ENCODE measurements around the gene WDHD1. TPM values are rescaled to one million over a fixed set of nuclear protein-coding genes. Genes with fewer than 3 reads are reported as not detected.

Gene WDHD1
- total and polyA plus RNA-seq, 2 of the 4 experiments (the other 2 are of a cell fraction): 4.4 to 13.1 TPM

GRCh38 chr14:54931101-54931500 is 95.8 kb downstream of the WDHD1 start:
- no peak overlapping the region for H3K56ac ChIP-seq (ENCODE audit: extremely low read depth, insufficient read depth, low read length)
- dilution Hi-C loops (cut with HindIII; ENCODE audit: low sequenced_read_pairs, unreplicated experiment): no loop called here
- CTCF ChIA-PET: interaction anchor here (0.6 kb wide), 1 partner anchor 26 kb away, joined by 3 read pairs; no protein-coding TSS in a partner anchor

More at GRCh38 chr14:54931101-54931500, 95.8 kb downstream of the WDHD1 start:
- Histone ChIP-seq H3K4me2 (ENCODE audit: low read depth, low read length) (no peak overlapping the region), H2BK120ac (ENCODE audit: low read depth, low read length) (no peak overlapping the region), H3K79me1 (ENCODE audit: low read depth in 1 of 2, low read length in 2 of 2) (no peaks in the 10 kb centered on the region), H2BK20ac (ENCODE audit: low read depth, low read length) (no peak overlapping the region), H4K5ac (ENCODE audit: low read depth, low read length) (no peak overlapping the region), H3K14ac (replicated peaks; ENCODE audit: low read depth, low read length) (no peak overlapping the region), H3K4ac (ENCODE audit: low read depth, low read length) (no peak overlapping the region), H2BK5ac (ENCODE audit: low read depth, low read length, poor library complexity, severe bottlenecking) (no peak overlapping the region), H2AFZ (replicated peaks; ENCODE audit: low read length, poor library complexity) (no peak overlapping the region), H3K9ac (ENCODE audit: low read depth, low read length) (no peak overlapping the region), H3K36me3 (ENCODE audit: control insufficient read depth, insufficient read depth, low read length) (no peaks in the 10 kb centered on the region; the same call in 1 of the 2 replicates), H4K20me1 (ENCODE audit: insufficient read depth, low read length) (no peaks in the 10 kb centered on the region), H3K23ac (ENCODE audit: low read depth, low read length) (no peak overlapping the region), H3K4me1 (ENCODE audit: control insufficient read depth, insufficient read depth, low read length) (no peaks in the 10 kb centered on the region), H3K9me3 (ENCODE audit: control insufficient read depth, insufficient read depth, low read length) (no peaks in the 10 kb centered on the region), H3K27ac (ENCODE audit: insufficient read depth, low read length) (no peak overlapping the region), H2AK9ac (replicated peaks; ENCODE audit: low read depth, low read length, poor library complexity) (no peak overlapping the region), H3K4me3 (ENCODE audit: insufficient read depth, low read depth, low read length) (no peak overlapping the region), H4K91ac (ENCODE audit: insufficient read depth, low read depth, low read length) (no peak overlapping the region), H3K27me3 (ENCODE audit: control insufficient read depth, insufficient read depth, low read length) (no peaks in the 10 kb centered on the region), H3K9me1 (ENCODE audit: insufficient read depth, low read length) (no peaks in the 10 kb centered on the region; the same call in 1 of the 2 replicates), H2AK5ac (ENCODE audit: low read depth, low read length) (no peak overlapping the region), H2BK15ac (ENCODE audit: low read depth, low read length) (no peak overlapping the region), H4K8ac (ENCODE audit: low read depth in 2 of 2, low read length in 2 of 2) (no peak overlapping the region), H3K18ac (ENCODE audit: low read depth, low read length) (no peak overlapping the region)
- in situ Hi-C loops (cut with MboI; ENCODE audit: low sequenced_read_pairs): no loop called here
- TF ChIP-seq ELK1 (IDR thresholded peaks at IDR 0.05; ENCODE audit: borderline replicate concordance, low read depth, low read length) (no peak), SMC3 (IDR thresholded peaks at IDR 0.05; ENCODE audit: low read depth, low read length) (no peak), CEBPB (IDR thresholded peaks at IDR 0.05; ENCODE audit: low read depth, low read length) (no peak), FOS (IDR thresholded peaks at IDR 0.05; ENCODE audit: low read depth, low read length) (no peak), POLR2A (IDR thresholded peaks at IDR 0.05; ENCODE audit: low read depth, low read length) (no peak), RAD21 (IDR thresholded peaks at IDR 0.05; ENCODE audit: low read length) (no peak), MXI1 (IDR thresholded peaks at IDR 0.05; ENCODE audit: borderline replicate concordance, low read depth, low read length) (no peak), NFE2L2 (IDR thresholded peaks at IDR 0.05; ENCODE audit: low read depth, low read length) (no peak), BHLHE40 (IDR thresholded peaks at IDR 0.05; ENCODE audit: low read depth, low read length) (no peak), RFX5 (IDR thresholded peaks at IDR 0.05; ENCODE audit: low read depth, low read length) (no peak), MAZ (IDR thresholded peaks at IDR 0.05; ENCODE audit: borderline replicate concordance, low read depth, low read length) (no peak), MAFK (IDR thresholded peaks at IDR 0.05; ENCODE audit: low read depth, low read length) (no peak), RCOR1 (IDR thresholded peaks at IDR 0.05; ENCODE audit: insufficient replicate concordance, low read length) (no peak), CHD1 (IDR thresholded peaks at IDR 0.05; ENCODE audit: low read depth, low read length) (no peak)
- TF ChIP-seq, protein P1, sequence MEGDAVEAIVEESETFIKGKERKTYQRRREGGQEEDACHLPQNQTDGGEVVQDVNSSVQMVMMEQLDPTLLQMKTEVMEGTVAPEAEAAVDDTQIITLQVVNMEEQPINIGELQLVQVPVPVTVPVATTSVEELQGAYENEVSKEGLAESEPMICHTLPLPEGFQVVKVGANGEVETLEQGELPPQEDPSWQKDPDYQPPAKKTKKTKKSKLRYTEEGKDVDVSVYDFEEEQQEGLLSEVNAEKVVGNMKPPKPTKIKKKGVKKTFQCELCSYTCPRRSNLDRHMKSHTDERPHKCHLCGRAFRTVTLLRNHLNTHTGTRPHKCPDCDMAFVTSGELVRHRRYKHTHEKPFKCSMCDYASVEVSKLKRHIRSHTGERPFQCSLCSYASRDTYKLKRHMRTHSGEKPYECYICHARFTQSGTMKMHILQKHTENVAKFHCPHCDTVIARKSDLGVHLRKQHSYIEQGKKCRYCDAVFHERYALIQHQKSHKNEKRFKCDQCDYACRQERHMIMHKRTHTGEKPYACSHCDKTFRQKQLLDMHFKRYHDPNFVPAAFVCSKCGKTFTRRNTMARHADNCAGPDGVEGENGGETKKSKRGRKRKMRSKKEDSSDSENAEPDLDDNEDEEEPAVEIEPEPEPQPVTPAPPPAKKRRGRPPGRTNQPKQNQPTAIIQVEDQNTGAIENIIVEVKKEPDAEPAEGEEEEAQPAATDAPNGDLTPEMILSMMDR (conservative IDR thresholded peaks at IDR 0.05; ENCODE audit: low read depth, low read length): no peak
- TF ChIP-seq, protein P2, sequence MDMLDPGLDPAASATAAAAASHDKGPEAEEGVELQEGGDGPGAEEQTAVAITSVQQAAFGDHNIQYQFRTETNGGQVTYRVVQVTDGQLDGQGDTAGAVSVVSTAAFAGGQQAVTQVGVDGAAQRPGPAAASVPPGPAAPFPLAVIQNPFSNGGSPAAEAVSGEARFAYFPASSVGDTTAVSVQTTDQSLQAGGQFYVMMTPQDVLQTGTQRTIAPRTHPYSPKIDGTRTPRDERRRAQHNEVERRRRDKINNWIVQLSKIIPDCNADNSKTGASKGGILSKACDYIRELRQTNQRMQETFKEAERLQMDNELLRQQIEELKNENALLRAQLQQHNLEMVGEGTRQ (IDR thresholded peaks at IDR 0.05; ENCODE audit: low read depth, low read length): no peak
- BruUV-seq (replicated peaks): no TSS peak
- POLR2A ChIA-PET (ENCODE audit: unreplicated experiment): no interaction called here
- DNase-seq: no peak
- no CpG with 5 or more reads among the region's 1 CpG for WGBS, 2 experiments (ENCODE audit: extremely low coverage in 2 of 2, insufficient read length in 1 of 2)
- no peak for ATAC-seq (ENCODE audit: low read depth)
- intact Hi-C loops (cut with micrococcal nuclease): no loop called here

Data from IMR-90 (cell line).